IPS-18c (cell line): ENCODE measurements around the gene MYBBP1A.
"Not testable (repeated sequence)": the region's sequence is repeated elsewhere in the genome, so short reads cannot be mapped to it uniquely, and the experiment has no call there.

Source experiments
- H3K4me3 ChIP-seq: 2 replicates; pipeline ENCODE4 v1.7.0; 2013; ENCODE audit warnings: low read depth, mild to moderate bottlenecking, low read length, moderate library complexity; ENCODE audit not compliant: insufficient read depth
- H3K9me3 ChIP-seq: one replicate; pipeline ENCODE4 v1.6.1; 2013; ENCODE audit warnings: mild to moderate bottlenecking, low read length, moderate library complexity; ENCODE audit not compliant: control insufficient read depth, insufficient read depth

Gene MYBBP1A, protein sequence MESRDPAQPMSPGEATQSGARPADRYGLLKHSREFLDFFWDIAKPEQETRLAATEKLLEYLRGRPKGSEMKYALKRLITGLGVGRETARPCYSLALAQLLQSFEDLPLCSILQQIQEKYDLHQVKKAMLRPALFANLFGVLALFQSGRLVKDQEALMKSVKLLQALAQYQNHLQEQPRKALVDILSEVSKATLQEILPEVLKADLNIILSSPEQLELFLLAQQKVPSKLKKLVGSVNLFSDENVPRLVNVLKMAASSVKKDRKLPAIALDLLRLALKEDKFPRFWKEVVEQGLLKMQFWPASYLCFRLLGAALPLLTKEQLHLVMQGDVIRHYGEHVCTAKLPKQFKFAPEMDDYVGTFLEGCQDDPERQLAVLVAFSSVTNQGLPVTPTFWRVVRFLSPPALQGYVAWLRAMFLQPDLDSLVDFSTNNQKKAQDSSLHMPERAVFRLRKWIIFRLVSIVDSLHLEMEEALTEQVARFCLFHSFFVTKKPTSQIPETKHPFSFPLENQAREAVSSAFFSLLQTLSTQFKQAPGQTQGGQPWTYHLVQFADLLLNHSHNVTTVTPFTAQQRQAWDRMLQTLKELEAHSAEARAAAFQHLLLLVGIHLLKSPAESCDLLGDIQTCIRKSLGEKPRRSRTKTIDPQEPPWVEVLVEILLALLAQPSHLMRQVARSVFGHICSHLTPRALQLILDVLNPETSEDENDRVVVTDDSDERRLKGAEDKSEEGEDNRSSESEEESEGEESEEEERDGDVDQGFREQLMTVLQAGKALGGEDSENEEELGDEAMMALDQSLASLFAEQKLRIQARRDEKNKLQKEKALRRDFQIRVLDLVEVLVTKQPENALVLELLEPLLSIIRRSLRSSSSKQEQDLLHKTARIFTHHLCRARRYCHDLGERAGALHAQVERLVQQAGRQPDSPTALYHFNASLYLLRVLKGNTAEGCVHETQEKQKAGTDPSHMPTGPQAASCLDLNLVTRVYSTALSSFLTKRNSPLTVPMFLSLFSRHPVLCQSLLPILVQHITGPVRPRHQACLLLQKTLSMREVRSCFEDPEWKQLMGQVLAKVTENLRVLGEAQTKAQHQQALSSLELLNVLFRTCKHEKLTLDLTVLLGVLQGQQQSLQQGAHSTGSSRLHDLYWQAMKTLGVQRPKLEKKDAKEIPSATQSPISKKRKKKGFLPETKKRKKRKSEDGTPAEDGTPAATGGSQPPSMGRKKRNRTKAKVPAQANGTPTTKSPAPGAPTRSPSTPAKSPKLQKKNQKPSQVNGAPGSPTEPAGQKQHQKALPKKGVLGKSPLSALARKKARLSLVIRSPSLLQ (N-terminal part only)

DNA sequence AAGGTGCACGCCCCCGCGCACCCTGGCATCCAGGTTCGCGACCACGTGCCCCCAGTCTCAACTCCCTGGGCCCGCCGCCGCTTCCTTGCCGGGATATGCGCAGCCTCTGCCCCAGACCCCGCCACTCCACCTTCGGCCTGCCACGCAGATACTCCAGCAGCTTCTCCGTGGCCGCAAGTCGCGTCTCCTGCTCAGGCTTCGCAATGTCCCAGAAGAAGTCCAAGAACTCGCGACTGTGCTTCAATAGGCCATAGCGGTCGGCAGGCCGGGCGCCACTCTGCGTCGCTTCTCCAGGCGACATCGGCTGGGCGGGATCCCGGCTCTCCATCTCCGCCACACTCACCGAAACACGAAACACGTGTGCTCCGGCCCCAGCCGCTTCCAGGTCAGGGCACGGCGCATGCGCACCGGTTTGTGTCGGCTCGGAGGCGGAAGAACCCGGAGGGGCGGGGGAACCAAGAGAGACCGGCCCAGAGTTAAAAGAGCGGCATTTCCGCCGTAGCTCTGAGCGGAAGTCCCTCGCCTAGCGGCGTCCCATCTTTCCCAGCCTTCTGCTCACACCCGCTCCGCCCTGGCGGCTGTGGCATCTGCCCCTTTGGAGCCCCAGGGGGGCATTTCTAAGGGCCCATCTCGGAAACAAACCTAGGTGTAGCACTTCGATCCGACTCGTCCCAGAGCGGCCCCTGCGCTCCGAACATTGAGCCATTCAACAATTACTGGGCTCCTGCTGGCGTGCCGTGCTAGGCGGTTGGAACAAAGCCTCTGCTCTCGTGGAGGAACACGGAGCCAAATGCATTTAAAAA, at the start of gene MYBBP1A:
Gene MYBBP1A (minus strand): TSS at position 388 of the 803 bp plus-strand sequence. CDS start 60 bp downstream, at position 328.
- H3K9me3 ChIP-seq = no peaks in the 10 kb centered on the region

DNA sequence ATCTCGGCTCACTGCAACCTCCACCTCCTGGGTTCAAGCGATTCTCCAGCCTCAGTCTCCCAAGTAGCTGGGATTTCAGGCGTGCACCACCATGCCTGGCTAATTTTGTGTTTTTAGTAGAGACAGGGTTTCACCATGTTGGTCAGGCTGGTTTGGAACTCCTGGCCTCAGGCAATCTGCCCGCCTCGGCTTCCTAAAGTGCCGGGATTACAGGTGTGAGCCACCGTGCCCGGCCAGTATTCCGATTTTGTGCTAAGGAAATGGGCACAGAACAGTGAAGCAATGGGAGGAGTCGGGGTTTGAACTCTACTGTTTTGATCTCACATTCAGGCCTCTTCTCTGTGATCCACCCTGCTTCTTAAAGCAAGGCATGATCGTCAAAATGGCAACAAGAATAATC, 49.6 kb upstream of the MYBBP1A start:
- H3K4me3 ChIP-seq, H3K9me3 ChIP-seq: not testable (repeated sequence)

More for the DNA sequence above, at the start of gene MYBBP1A:
- H3K4me3 ChIP-seq = peak within 1 kb of the TSS; percentile 95

DNA sequence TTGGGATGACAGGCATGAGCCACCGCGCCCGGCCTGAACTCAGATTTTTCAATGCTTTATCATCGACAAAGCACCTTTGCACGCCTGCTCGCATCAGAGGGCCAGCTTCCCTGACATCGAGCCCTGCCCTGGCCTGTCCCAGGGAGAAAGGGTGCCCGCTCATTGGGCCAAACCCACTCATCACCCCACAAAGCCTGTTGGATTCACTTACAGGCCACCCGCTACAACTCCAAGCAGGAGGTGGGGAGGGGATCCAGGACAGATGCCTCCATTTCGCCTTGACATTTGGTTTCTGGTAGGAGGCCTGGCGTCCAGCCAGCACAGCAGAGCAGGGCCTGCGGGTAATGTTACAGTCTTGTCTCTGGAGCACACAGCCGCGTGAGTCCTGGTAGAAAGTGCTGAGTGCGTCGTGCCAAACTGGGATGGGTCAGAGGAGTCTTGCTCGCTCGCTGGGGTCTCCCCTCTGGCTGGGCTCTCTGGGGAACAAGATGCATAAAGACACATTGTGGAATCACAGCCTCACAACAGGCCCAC, 49.0 kb upstream of the MYBBP1A start:
- H3K4me3 ChIP-seq = no peak overlapping the region

DNA sequence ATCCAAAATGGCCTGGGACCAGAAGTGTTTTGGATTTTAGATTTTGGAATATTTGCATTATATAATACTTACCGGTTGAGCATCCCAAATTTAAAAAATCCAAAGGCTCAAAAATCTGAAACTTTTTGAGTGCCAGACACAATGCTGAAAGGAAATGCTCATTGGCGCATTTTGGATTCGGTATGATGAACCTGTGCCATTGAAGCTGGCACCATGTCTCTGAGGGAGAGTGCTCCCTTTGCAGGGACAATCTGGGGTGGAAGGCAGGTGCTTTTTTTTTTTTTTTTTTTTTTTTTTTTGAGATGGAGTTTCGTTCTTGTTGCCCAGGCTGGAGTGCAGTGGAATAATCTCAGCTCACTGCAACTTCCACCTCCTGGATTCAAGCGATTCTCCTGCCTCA, 46.9 kb upstream of the MYBBP1A start:
- Histone ChIP-seq H3K4me3 (no peak overlapping the region), H3K9me3 (no peaks in the 10 kb centered on the region)

More for the DNA sequence above, 49.0 kb upstream of the MYBBP1A start:
- H3K9me3 ChIP-seq = no peaks in the 10 kb centered on the region

DNA sequence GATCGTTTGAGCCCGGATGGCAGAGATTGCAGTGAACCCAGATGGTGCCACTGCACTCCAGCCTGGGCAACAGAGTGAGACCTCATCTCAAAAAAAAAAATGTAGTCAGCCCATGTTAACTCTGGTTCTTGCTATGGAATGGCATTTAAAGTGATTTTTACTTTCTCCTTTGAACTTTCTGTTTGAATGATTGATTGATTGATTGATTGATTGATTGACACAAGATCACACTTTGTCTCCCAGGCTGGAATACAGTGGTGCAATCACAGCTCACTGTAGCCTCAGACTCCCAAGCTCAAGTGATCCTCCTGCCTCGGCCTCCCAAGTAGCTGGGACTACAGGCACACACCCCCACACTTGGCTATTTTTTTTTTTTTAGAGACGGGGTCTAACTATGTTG, 46.1 kb upstream of the MYBBP1A start:
- H3K9me3 ChIP-seq = no peaks in the 10 kb centered on the region
- no peak overlapping the region for H3K4me3 ChIP-seq

DNA sequence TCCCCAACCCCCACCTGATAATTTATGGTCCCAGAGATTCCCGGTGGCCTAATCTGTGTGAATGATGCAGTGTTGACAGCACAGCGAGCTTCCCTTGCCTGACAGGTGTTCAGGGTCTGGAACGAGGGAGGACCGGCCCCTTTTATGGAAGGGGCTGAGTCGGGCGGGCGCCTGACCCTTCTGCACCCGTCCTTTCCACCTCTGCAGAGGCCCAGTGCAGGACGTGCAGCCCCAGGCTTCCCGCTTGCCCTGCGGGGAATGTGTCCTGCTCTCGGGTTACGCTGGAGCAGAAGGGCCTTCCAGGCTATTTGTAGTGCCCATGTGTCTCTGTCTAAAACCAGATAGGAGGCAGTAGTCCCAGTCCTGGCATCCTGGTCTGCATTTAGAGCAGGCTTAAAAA, 45.4 kb upstream of the MYBBP1A start:
- Histone ChIP-seq H3K4me3 (no peak overlapping the region; the same call in 1 of the 2 replicates), H3K9me3 (peaks cover under 1% of the 10 kb centered on the region)

DNA sequence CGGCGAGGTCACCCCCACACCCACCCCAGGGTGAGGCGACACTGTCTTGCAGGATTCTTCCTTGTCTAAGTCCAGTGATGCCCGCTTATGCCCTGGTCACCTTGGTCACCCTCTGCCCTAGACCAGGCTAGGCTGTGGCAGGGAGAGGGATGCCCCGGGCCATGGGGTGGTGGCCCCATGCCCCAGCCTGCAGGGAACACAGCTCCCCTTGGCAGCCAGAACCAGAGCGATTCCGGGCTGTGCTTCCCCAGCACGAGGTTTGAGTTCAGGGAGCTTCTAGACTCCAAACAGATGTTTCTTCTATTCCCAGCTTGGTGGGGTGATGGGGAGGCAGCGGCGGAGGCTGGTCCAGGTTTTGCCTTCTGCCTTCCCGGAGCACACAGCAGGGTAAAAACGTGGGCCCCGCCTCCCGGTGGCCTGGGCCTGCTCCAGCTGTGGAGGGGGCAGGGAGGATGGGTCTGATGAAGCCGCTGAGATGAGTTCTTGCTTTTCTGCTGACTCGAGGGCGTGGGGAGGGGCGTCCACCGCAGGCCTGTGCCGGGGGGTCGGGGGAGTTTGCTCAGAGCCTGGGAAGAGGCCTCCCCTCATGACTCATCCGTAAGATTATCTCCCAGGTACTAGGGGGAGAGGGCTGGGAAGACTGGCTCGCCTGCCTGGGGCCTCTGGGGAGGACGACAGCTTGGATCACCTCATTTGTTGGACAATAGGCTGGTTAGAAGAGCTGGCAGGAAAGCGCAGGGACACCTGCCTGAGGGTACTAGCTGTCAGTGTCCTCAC, 44.5 kb upstream of the MYBBP1A start:
- H3K9me3 ChIP-seq = peaks cover 2% of the 10 kb centered on the region
- H3K4me3 ChIP-seq = peak overlapping the region; percentile 28; the same call in 1 of the 2 replicates

DNA sequence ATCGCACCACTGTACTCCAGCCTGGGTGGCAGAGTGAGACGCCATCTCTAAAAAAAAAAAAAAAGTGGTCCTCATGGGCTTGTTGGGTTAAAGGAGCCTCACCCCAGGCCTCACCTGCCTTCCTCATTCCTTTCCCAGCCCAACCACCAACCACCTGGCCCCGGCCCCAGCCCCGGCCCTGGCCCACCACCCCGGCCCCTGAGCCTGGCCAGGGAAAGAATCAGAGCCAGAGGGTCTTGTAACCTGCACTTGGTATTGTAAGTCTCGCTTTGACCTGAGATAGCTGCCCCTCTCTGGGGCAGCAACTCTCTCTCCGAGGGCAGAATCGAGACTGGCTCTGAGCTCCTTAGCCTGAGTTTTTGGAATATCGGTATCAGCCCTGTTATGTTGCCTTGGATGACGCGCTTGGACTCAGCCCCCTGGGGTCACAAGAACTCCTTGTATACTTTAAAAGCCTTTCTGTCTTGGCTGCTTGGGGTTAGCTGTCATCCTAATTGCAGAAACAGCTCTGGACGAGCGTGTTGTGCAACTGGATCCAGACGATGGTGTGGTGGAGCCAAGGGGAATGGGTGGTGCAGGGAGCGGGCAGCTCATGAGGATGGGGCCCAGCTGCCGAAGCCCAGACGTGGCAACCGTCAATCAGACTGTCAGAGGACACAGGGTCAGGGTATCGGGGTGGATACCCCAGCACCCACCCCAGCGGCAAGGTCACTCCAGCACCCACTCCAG, 43.8 kb upstream of the MYBBP1A start:
- H3K4me3 ChIP-seq = no peak overlapping the region
- peaks cover 2% of the 10 kb centered on the region for H3K9me3 ChIP-seq

DNA sequence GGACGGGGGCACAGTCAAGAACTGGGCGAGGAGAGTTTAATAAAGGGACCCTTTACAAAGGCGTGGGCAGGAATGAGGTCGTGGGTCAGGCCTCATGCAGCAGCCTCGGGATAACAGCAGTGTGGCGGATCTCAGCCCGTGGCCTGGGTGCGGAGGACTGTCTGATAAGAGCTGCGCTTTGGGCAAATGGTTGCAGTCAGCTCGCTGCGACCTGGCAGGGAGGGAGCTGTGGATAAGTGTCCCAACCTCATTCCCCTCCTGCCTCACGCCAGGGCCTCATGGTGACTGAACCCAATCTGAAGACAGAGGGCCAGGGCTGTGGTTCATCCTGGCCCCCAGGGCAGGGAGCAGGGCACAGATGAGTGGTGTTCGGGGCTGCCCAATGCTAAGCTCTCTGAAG, 42.8 kb upstream of the MYBBP1A start:
- no peak overlapping the region for H3K4me3 ChIP-seq
- H3K9me3 ChIP-seq = peaks cover 2% of the 10 kb centered on the region

DNA sequence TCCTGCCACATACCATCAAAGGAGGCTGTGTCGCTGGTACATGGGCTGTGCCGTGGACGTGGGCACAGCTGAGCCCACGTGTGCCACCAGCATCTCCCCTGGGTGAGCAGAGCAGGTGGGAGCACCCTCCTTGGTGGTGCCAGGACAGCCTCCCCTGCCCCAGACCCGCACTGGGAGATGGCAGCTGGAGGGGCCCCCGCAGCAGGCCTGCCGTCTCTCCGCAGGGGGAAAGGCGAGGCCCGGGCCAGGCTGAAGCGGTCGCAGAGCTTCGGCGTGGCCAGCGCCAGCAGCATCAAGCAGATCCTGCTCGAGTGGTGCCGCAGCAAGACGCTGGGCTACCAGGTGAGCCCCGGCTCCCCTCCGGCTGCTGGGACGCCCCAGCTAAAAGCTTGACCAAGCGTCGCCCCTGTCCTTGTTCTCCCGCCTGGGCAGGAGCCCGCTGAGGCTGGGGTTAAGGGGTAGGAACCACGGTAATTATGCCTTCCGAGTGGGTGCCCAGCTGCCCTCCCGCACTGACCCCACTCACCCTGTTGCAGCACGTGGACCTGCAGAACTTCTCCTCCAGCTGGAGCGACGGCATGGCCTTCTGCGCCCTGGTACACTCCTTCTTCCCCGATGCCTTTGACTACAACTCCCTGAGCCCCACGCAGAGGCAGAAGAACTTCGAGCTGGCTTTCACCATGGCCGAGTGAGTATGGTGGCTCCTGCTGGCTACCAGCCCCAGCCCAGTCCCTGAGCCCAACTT, 41.6 kb upstream of the MYBBP1A start:
- H3K9me3 ChIP-seq = peaks cover 2% of the 10 kb centered on the region
- H3K4me3 ChIP-seq = no peak overlapping the region

DNA sequence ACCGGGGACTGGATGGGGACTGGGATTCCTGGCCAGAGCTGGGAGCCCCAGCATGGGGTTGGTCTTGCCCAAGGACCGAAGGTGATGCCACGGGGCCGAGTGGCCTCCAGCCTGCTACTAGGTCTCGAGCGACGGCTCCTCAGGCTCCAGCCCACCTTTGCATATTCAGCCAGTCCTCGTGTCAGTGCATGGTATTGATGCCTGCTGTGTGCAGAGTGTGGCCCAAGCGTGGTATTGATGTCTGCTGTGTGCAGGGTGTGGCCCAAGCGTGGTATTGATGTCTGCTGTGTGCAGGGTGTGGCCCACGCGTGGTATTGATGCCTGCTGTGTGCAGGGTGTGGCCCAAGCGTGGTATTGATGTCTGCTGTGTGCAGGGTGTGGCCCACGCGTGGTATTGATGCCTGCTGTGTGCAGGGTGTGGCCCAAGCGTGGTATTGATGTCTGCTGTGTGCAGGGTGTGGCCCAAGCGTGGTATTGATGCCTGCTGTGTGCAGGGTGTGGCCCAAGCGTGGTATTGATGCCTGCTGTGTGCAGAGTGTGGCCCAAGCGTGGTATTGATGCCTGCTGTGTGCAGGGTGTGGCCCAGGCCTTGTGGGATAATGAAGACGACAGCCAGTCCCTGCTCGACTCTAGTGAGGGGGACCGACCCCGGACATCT, 40.6 kb upstream of the MYBBP1A start:
- H3K9me3 ChIP-seq, H3K4me3 ChIP-seq: not testable (repeated sequence)

DNA sequence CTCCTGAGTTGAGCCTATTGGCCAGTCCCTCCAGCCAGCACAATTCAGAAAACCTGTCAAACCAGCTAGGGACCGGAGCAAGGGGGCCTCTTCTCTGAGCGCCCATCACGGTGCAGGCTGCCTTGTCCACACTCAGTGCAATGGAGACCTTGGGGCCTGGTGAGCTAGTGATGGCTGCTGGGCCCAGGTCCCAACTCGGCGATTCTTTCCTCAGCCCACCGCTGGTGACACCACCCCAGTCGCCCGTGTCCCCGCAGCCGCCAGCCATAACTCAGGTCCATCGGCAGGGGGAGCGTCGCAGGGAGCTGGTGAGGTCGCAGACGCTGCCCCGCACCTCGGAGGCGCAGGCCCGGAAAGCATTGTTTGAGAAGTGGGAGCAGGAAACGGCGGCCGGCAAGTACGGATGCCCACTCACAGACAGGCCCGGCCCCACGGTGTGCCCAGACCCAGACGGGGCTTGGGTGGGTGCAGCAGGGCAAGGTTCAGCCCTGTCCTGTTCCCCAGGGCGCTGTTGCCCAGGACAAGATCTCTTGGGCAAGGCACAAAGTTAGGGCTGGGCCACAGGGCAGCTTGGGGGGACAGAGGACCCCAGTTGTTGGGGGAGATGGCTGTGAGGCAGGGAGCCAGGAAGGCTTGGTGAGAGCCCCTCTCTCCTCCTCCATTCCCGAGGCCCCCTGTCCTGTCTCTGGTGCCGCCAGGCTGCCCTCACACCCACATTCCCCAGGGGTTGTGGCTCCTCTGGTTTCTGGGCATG, 39.9 kb upstream of the MYBBP1A start:
- Histone ChIP-seq H3K4me3 (no peak overlapping the region), H3K9me3 (peaks cover 2% of the 10 kb centered on the region)

DNA sequence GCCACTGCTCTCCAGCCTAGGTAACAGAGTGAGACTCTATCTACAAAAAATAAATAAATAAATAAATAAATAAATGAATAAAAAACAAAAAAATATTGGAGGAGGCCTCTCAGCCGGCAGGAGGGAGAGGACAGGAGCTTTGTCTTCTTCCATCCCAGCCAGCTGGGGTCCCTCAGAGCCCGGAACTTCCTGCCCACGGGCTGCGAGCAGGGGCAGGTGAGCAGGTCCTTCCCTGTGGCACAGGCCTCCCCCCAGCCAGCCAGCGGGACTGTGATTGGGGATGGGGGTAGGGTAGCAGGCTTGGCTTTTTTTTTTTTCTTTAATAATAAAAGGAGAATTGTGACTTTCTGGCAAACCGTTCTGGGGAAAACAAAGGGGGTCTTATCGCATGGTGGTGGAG, 39.2 kb upstream of the MYBBP1A start:
- Histone ChIP-seq H3K4me3 (no peak overlapping the region), H3K9me3 (peaks cover 2% of the 10 kb centered on the region)
